ENCODE measurements around the gene SFTPA1. TPM values are rescaled to one million over a fixed set of nuclear protein-coding genes. Genes with fewer than 3 reads are reported as not detected.

Gene SFTPA1
- not detected in 2 replicates for total RNA-seq

DNA sequence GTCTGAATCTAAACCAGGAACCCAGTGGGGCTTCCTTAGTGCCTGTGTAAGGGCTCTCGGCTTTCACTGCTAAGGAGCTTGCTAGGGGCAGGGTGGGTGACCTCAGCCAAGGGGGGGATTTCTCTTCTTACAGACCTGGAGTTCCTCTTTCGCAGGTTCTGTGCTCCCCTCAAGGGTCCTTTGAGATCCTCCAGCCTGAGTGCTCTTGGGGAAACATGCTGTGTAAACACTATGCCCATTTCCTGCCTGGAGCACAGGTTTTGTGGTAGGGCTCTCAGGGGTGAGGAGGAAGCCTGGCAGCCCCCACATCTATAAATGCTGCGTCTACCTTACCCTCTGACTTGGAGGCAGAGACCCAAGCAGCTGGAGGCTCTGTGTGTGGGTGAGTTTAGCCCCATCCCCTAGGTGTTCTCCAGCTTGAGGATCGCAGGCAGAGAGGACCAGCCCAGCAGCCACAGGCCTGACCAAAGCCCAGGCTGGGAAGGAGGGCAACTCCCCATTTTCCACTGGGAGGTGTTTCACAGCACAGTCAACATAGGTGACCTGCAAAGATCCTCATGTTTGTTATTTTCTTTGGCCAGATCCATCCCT is at the start of gene SFTPA1:
TSS of gene SFTPA1 (plus strand) at position 339 of the 591 bp plus-strand sequence. CDS start 887 bp downstream, outside the sequence.

Other genes starting within 250 kb of the SFTPA1 start
- 3.1 and 5.2 TPM in 2 replicates for gene ZCCHC24, start 165.3 kb upstream of the SFTPA1 start, total RNA-seq
- gene EIF5AL1, start 98.4 kb upstream of the SFTPA1 start, total RNA-seq: 0.60 and 0.74 TPM in 2 replicates
- not detected in 2 replicates for gene SFTPA2, start 50.5 kb upstream of the SFTPA1 start, total RNA-seq
- 0.27 TPM in 1 of 2 replicates, not detected in the other for gene NUTM2B, start 92.3 kb downstream of the SFTPA1 start, total RNA-seq
- gene NUTM2E, start 215.8 kb downstream of the SFTPA1 start, total RNA-seq: 0.05 TPM in 1 of 2 replicates, not detected in the other